Effector CD8-positive, alpha-beta T cell (primary cell): ENCODE results near the gene ARFGEF3.
"Not testable (repeated sequence)": the region's sequence is repeated elsewhere in the genome, so short reads cannot be mapped to it uniquely, and the experiment has no call there.

ENCODE experiments used
- DNase-seq: peaks from one replicate; lab custom pipeline; 2025; lab: John Stamatoyannopoulos, UW

Gene ARFGEF3

GRCh38 chr6:138310294-138310693 lies 148.6 kb downstream of the ARFGEF3 start:
- no peak for DNase-seq

- DNase-seq: no peak
These were observed 149.1 kb downstream of the ARFGEF3 start for GRCh38 chr6:138310821-138311220.

GRCh38 chr6:138311268-138311667 lies 149.5 kb downstream of the ARFGEF3 start:
- no peak for DNase-seq

- no peak for DNase-seq
These were observed 157.1 kb downstream of the ARFGEF3 start for GRCh38 chr6:138318741-138319375.

GRCh38 chr6:138321934-138322333 lies 160.2 kb downstream of the ARFGEF3 start:
- DNase-seq: no peak

GRCh38 chr6:138323821-138324220 lies 162.1 kb downstream of the ARFGEF3 start:
- no peak for DNase-seq

GRCh38 chr6:138328210-138328609 lies 166.5 kb downstream of the ARFGEF3 start:
- DNase-seq: no peak

GRCh38 chr6:138330763-138331162 lies 169.0 kb downstream of the ARFGEF3 start:
- no peak for DNase-seq

- DNase-seq: no peak
These were observed 169.7 kb downstream of the ARFGEF3 start for GRCh38 chr6:138331444-138331843.

GRCh38 chr6:138331984-138332383 lies 170.2 kb downstream of the ARFGEF3 start:
- DNase-seq: no peak

- no peak for DNase-seq
These were observed 172.3 kb downstream of the ARFGEF3 start for GRCh38 chr6:138334000-138334399.

- DNase-seq: no peak
These were observed 173.2 kb downstream of the ARFGEF3 start for GRCh38 chr6:138334963-138335362.

- no peak for DNase-seq
These were observed 174.5 kb downstream of the ARFGEF3 start for GRCh38 chr6:138336221-138336620.

GRCh38 chr6:138337076-138337475 lies 175.3 kb downstream of the ARFGEF3 start:
- DNase-seq: no peak

- no peak for DNase-seq
These were observed 177.3 kb downstream of the ARFGEF3 start for GRCh38 chr6:138339024-138339423.

GRCh38 chr6:138341176-138341575 lies 179.4 kb downstream of the ARFGEF3 start:
- DNase-seq: no peak

- no peak for DNase-seq
These were observed 181.4 kb downstream of the ARFGEF3 start for GRCh38 chr6:138343112-138343511.

- no peak for DNase-seq
These were observed 184.0 kb downstream of the ARFGEF3 start for GRCh38 chr6:138345565-138346285.

GRCh38 chr6:138346302-138347195 lies 184.8 kb downstream of the ARFGEF3 start:
- no peak for DNase-seq

GRCh38 chr6:138347864-138348263 lies 186.1 kb downstream of the ARFGEF3 start:
- DNase-seq: no peak

GRCh38 chr6:138349891-138350290 lies 188.2 kb downstream of the ARFGEF3 start:
- no peak for DNase-seq

GRCh38 chr6:138357928-138358327 lies 196.2 kb downstream of the ARFGEF3 start:
- no peak for DNase-seq

- not testable (repeated sequence) for DNase-seq
These were observed 206.9 kb downstream of the ARFGEF3 start for GRCh38 chr6:138368684-138369083.
